ENCODE results near the gene TIAM2.
"Not testable (repeated sequence)": the region's sequence is repeated elsewhere in the genome, so short reads cannot be mapped to it uniquely, and the experiment has no call there.

The TIAM2 gene

GRCh38 chr6:155200012-155200411 lies 204.9 kb downstream of the TIAM2 start:
- H3K27me3 Mint-ChIP-seq, result no peaks in the 10 kb centered on the region
- no peaks in the 10 kb centered on the region for H3K9me3 Mint-ChIP-seq
- H3K4me1 Mint-ChIP-seq, result no peaks in the 10 kb centered on the region
- ATAC-seq (replicated peaks; ENCODE audit: extremely low read depth, poor library complexity, severe bottlenecking), result no peak
- no peak for DNase-seq (ENCODE audit: low spot score in 2 of 2)
- no peak overlapping the region for H3K4me3 Mint-ChIP-seq
- H3K36me3 Mint-ChIP-seq (ENCODE audit: insufficient read depth), result no peaks in the 10 kb centered on the region
- H3K27ac Mint-ChIP-seq (ENCODE audit: low read depth), result no peak overlapping the region

DNA sequence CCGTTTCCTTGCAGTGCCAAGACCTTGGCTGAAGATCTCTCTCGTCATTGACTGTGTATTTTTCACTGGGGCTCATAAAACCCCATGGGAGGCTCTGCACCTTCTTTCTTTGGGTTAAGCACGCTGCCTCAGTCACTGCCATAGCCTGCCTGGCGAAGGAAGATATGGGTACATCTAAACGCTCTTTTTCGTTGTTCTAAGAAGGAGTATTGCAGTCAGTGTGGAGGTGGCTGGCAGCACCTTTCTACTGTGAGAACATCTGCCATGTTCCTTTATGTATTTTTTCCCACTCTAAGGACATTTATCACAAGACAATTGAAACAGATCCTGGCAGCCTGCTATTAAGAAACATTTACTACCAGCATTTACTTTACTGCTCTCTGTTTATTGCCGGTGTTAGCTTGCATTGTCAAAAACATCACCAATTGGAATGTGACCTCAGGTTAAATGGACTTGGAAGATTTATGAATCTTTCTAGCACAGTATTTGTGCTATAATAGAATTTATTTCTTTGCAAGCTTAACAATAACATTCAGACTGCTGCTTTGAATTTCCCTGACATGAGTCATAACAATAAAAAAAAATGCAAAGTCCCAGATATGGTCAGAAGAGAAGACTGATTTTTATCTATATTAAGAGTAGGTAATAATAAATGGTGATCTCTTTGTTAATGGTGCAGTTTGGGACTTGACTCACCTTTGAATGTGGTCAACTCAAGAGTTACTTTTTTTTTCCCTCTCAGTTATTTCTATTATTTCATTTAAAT lies 206.5 kb downstream of the TIAM2 start:
- DNase-seq (ENCODE audit: low spot score in 2 of 2), result no peak
- no peaks in the 10 kb centered on the region for H3K4me1 Mint-ChIP-seq
- no peak overlapping the region for H3K4me3 Mint-ChIP-seq
- H3K36me3 Mint-ChIP-seq (ENCODE audit: insufficient read depth), result no peaks in the 10 kb centered on the region
- no peak for ATAC-seq (replicated peaks; ENCODE audit: extremely low read depth, poor library complexity, severe bottlenecking)
- no peaks in the 10 kb centered on the region for H3K9me3 Mint-ChIP-seq
- no peaks in the 10 kb centered on the region for H3K27me3 Mint-ChIP-seq
- H3K27ac Mint-ChIP-seq (ENCODE audit: low read depth), result no peak overlapping the region

GRCh38 chr6:155207223-155207622 lies 212.1 kb downstream of the TIAM2 start:
- Mint-ChIP-seq H3K36me3 (ENCODE audit: insufficient read depth) (no peaks in the 10 kb centered on the region), H3K27me3 (no peaks in the 10 kb centered on the region), H3K4me3 (no peak overlapping the region), H3K4me1 (no peaks in the 10 kb centered on the region), H3K9me3 (no peaks in the 10 kb centered on the region), H3K27ac (ENCODE audit: low read depth) (no peak overlapping the region)
- ATAC-seq (replicated peaks; ENCODE audit: extremely low read depth, poor library complexity, severe bottlenecking) (no peak), DNase-seq (ENCODE audit: low spot score in 2 of 2) (no peak)

GRCh38 chr6:155212106-155212505 lies 217.0 kb downstream of the TIAM2 start:
- DNase-seq (ENCODE audit: low spot score in 2 of 2), result no peak
- Mint-ChIP-seq H3K4me3 (no peak overlapping the region), H3K27ac (ENCODE audit: low read depth) (no peak overlapping the region), H3K9me3 (no peaks in the 10 kb centered on the region), H3K4me1 (peaks cover 5% of the 10 kb centered on the region), H3K36me3 (ENCODE audit: insufficient read depth) (no peaks in the 10 kb centered on the region), H3K27me3 (no peaks in the 10 kb centered on the region)
- ATAC-seq (replicated peaks; ENCODE audit: extremely low read depth, poor library complexity, severe bottlenecking), result no peak

- H3K27me3 Mint-ChIP-seq, result no peaks in the 10 kb centered on the region
- no peaks in the 10 kb centered on the region for H3K9me3 Mint-ChIP-seq
- no peaks in the 10 kb centered on the region for H3K36me3 Mint-ChIP-seq (ENCODE audit: insufficient read depth)
- peaks cover 5% of the 10 kb centered on the region for H3K4me1 Mint-ChIP-seq
- H3K4me3 Mint-ChIP-seq, result no peak overlapping the region
- ATAC-seq (replicated peaks; ENCODE audit: extremely low read depth, poor library complexity, severe bottlenecking) (no peak), DNase-seq (ENCODE audit: low spot score in 2 of 2) (no peak)
- H3K27ac Mint-ChIP-seq (ENCODE audit: low read depth), result no peak overlapping the region
Observed at GRCh38 chr6:155212616-155213380, 217.7 kb downstream of the TIAM2 start.

DNA sequence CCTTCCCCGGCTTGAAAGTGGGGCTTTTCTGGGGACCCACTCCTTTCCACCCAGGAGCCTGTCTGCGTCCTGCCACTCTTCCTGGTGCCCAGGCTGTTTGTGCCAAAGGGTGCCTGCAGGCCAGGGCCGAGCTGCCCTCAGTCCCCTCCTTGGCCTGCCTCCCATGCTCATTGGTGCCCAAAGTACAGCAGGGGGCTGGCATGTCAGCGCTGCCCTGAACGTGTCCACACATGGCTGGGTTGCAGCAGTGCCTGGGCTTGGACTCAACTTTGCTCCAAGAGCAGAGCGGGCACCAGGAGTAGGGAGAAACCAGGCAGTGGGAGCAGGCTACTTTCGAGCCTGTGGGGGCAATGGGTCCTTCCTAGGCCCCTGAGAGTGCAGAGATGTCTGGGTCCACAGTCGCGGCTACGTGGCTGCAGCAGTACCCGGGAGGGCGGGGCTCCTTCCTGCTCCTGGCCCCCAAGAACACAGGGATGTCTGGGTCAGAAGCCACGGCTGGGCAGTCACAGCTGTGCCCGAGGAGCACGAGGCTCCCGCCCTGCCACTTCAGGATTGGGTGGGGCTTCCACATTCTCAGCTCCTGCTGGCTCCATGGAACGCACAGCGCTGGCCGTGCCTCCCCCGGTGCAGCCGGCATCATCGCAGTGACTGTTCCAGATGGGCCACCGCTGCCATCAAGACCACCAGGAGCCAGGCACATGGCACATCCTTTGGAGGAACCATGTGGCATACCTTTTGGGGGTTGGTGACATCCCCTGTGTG lies 218.7 kb downstream of the TIAM2 start:
- Mint-ChIP-seq H3K4me1 (peaks cover 5% of the 10 kb centered on the region), H3K36me3 (ENCODE audit: insufficient read depth) (no peaks in the 10 kb centered on the region), H3K9me3 (no peaks in the 10 kb centered on the region), H3K4me3 (no peak overlapping the region), H3K27ac (ENCODE audit: low read depth) (no peak overlapping the region), H3K27me3 (no peaks in the 10 kb centered on the region)
- ATAC-seq (replicated peaks; ENCODE audit: extremely low read depth, poor library complexity, severe bottlenecking) (no peak), DNase-seq (ENCODE audit: low spot score in 2 of 2) (no peak)

GRCh38 chr6:155215906-155216305 lies 220.8 kb downstream of the TIAM2 start:
- H3K36me3 Mint-ChIP-seq (ENCODE audit: insufficient read depth), result no peaks in the 10 kb centered on the region
- H3K27me3 Mint-ChIP-seq, result no peaks in the 10 kb centered on the region
- DNase-seq (ENCODE audit: low spot score in 2 of 2), result no peak
- ATAC-seq (replicated peaks; ENCODE audit: extremely low read depth, poor library complexity, severe bottlenecking), result no peak
- H3K27ac Mint-ChIP-seq (ENCODE audit: low read depth), result no peak overlapping the region
- H3K4me3 Mint-ChIP-seq, result no peak overlapping the region
- no peaks in the 10 kb centered on the region for H3K9me3 Mint-ChIP-seq
- peaks cover 5% of the 10 kb centered on the region for H3K4me1 Mint-ChIP-seq

GRCh38 chr6:155216312-155217046 lies 221.4 kb downstream of the TIAM2 start:
- Mint-ChIP-seq H3K9me3 (no peaks in the 10 kb centered on the region), H3K27me3 (no peaks in the 10 kb centered on the region), H3K4me3 (no peak overlapping the region), H3K36me3 (ENCODE audit: insufficient read depth) (no peaks in the 10 kb centered on the region), H3K4me1 (peaks cover 5% of the 10 kb centered on the region), H3K27ac (ENCODE audit: low read depth) (no peak overlapping the region)
- no peak for ATAC-seq (replicated peaks; ENCODE audit: extremely low read depth, poor library complexity, severe bottlenecking)
- DNase-seq (ENCODE audit: low spot score in 2 of 2), result no peak

GRCh38 chr6:155218711-155219110 lies 223.6 kb downstream of the TIAM2 start:
- H3K27me3 Mint-ChIP-seq; ATAC-seq (replicated peaks; ENCODE audit: extremely low read depth, poor library complexity, severe bottlenecking); H3K9me3 Mint-ChIP-seq; H3K4me3 Mint-ChIP-seq; H3K27ac Mint-ChIP-seq (ENCODE audit: low read depth); DNase-seq (ENCODE audit: low spot score in 2 of 2); H3K36me3 Mint-ChIP-seq (ENCODE audit: insufficient read depth); H3K4me1 Mint-ChIP-seq: not testable (repeated sequence)

DNA sequence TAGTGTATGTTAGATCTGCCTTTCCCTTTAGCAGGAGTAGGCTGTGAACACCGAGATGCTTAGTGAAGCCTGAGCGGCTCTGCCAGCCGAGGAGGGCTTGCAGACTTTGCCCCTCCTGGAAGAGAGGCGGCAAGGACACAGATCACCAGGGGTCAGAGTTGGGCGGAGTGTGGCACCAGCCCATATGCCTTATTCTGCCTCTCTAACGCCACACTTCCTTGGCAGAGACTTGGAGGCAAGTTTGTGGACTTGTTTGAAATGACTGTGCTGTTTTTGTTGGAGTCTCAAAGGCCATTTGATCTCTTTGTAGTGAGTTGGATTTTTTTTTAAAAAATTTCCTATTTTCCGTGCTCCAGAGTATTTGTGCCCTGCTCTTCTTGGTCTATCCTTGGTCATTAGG lies 224.2 kb downstream of the TIAM2 start:
- ATAC-seq (replicated peaks; ENCODE audit: extremely low read depth, poor library complexity, severe bottlenecking) (no peak), DNase-seq (ENCODE audit: low spot score in 2 of 2) (no peak)
- Mint-ChIP-seq H3K27ac (ENCODE audit: low read depth) (no peak overlapping the region), H3K27me3 (no peaks in the 10 kb centered on the region), H3K9me3 (no peaks in the 10 kb centered on the region), H3K4me1 (peaks cover 11% of the 10 kb centered on the region), H3K4me3 (no peak overlapping the region), H3K36me3 (ENCODE audit: insufficient read depth) (peaks cover 2% of the 10 kb centered on the region)

GRCh38 chr6:155219858-155220301 lies 224.8 kb downstream of the TIAM2 start:
- Mint-ChIP-seq H3K36me3 (ENCODE audit: insufficient read depth) (peaks cover 2% of the 10 kb centered on the region), H3K4me3 (no peak overlapping the region), H3K9me3 (no peaks in the 10 kb centered on the region), H3K4me1 (peaks cover 13% of the 10 kb centered on the region), H3K27me3 (no peaks in the 10 kb centered on the region), H3K27ac (ENCODE audit: low read depth) (no peak overlapping the region)
- ATAC-seq (replicated peaks; ENCODE audit: extremely low read depth, poor library complexity, severe bottlenecking) (no peak), DNase-seq (ENCODE audit: low spot score in 2 of 2) (no peak)

DNA sequence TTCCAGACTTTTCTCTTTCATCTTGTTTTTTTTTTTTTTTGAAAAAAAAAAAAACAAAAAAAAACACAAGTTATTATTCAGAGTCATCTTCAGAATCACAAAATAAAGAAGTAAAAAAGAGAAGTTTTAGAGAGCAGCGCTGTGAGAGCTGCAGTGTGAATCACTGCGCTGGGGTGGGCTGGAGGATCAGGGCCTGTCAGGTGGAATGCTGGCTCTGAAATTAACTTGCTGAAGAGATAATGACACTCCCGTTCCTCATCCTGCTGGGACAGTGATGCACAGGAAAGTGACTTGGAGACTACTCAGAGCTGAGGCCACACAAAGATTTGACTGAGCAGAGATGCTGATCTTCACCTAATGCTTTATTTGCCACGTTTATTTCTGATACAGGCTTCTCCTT lies 226.0 kb downstream of the TIAM2 start:
- Mint-ChIP-seq H3K4me3 (no peak overlapping the region), H3K36me3 (ENCODE audit: insufficient read depth) (peaks cover 2% of the 10 kb centered on the region), H3K4me1 (peaks cover 13% of the 10 kb centered on the region), H3K27me3 (no peaks in the 10 kb centered on the region), H3K27ac (ENCODE audit: low read depth) (no peak overlapping the region), H3K9me3 (no peaks in the 10 kb centered on the region)
- ATAC-seq (replicated peaks; ENCODE audit: extremely low read depth, poor library complexity, severe bottlenecking) (no peak), DNase-seq (ENCODE audit: low spot score in 2 of 2) (no peak)
